K562 (cell line): ENCODE results near the gene NPAS1. TPM values are rescaled to one million over a fixed set of nuclear protein-coding genes. Genes with fewer than 3 reads are reported as not detected.
A peak's percentile ranks its signal among the peaks of the same experiment; 100 is the strongest.

Experiments used
- CBX3 ChIP-seq, 2 experiments: IDR thresholded peaks; 1 replicate in 1 of 2; 2 replicates in 1 of 2; pipeline ENCODE4 v1.6.1; 2012; ENCODE audit warnings: inconsistent platforms in 2 of 2, low read length in 2 of 2, borderline replicate concordance in 1 of 2, control low read depth in 1 of 2
- CTCFL ChIP-seq: IDR thresholded peaks from 2 replicates; pipeline ENCODE4 v1.6.1; 2011; ENCODE audit warnings: borderline replicate concordance, low read depth, mild to moderate bottlenecking, moderate library complexity, low read length; ENCODE audit not compliant: insufficient read depth, poor library complexity, severe bottlenecking
- ELK3 ChIP-seq: fragments of 450-650 bp; formaldehyde crosslinking; IDR thresholded peaks from 2 replicates; pipeline ENCODE4 v1.4.0; 2020; ENCODE audit warnings: mild to moderate bottlenecking
- FOXP4 ChIP-seq: sonication (generic); formaldehyde crosslinking; IDR thresholded peaks from 2 replicates; pipeline ENCODE4 v1.8.0; 2022; ENCODE audit warnings: mild to moderate bottlenecking, missing genetic modification reagents, borderline replicate concordance
- GABPB2 ChIP-seq: fragments of 250-450 bp; sonication (Bioruptor Pico); conservative IDR thresholded peaks from 2 replicates; pipeline ENCODE4 v1.5.1; 2021; ENCODE audit warnings: mild to moderate bottlenecking
- HMG20B ChIP-seq: fragments of 250-450 bp; sonication (Bioruptor Pico); IDR thresholded peaks from 2 replicates; pipeline ENCODE4 v1.5.0; 2021; ENCODE audit warnings: mild to moderate bottlenecking
- MXI1 ChIP-seq: IDR thresholded peaks from 2 replicates; pipeline ENCODE4 v1.6.1; 2011; ENCODE audit warnings: low read depth, mild to moderate bottlenecking, improper control_type of control experiment, low read length
- PRMT5 ChIP-seq: sonication (generic); formaldehyde crosslinking; IDR thresholded peaks from 2 replicates; pipeline ENCODE4 v1.5.0; 2020; ENCODE audit warnings: missing genetic modification reagents
- SFPQ ChIP-seq: fragments of 200-400 bp; formaldehyde crosslinking; IDR thresholded peaks from 2 replicates; pipeline ENCODE4 v1.6.1; 2017; ENCODE audit warnings: mild to moderate bottlenecking, low read depth, low read length, moderate library complexity
- SLC30A9 ChIP-seq: fragments of 250-450 bp; sonication (Bioruptor Pico); IDR thresholded peaks from 2 replicates; pipeline ENCODE4 v1.8.0; 2022; ENCODE audit warnings: mild to moderate bottlenecking, moderate library complexity
- THAP12 ChIP-seq: fragments of 250-450 bp; sonication (Bioruptor Pico); IDR thresholded peaks from 2 replicates; pipeline ENCODE4 v1.9.0; 2021; ENCODE audit warnings: mild to moderate bottlenecking, inconsistent platforms
- THAP7 ChIP-seq: fragments of 250-450 bp; sonication (Bioruptor Pico); IDR thresholded peaks from 2 replicates; pipeline ENCODE4 v1.5.0; 2021
- ZBED1 ChIP-seq: IDR thresholded peaks from 2 replicates; pipeline ENCODE4 v1.6.1; 2014
- ZNF511 ChIP-seq: sonication (generic); formaldehyde crosslinking; IDR thresholded peaks from 2 replicates; pipeline ENCODE4 v1.8.0; 2022; ENCODE audit warnings: mild to moderate bottlenecking, missing genetic modification reagents
- ZNF699 ChIP-seq: fragments of 250-450 bp; sonication (Bioruptor Pico); IDR thresholded peaks from 2 replicates; pipeline ENCODE4 v1.8.0; 2021; ENCODE audit warnings: mild to moderate bottlenecking, moderate library complexity; ENCODE audit not compliant: insufficient replicate concordance
- polyA plus RNA-seq, 8 experiments: library from polyadenylated mRNA; depleted of rRNA in 4 of 8; stranded (reverse) in 5 of 8; unstranded in 3 of 8; fragments of >200 nt; fragmentation: Nextera tagmentation in 2 of 8; fragmentation: Illumina TruSeq in 1 of 8; extraction: Ambion mirVana in 2 of 8; extraction: Trizol in 1 of 8; gene quantifications; 2 replicates each; pipeline versions ENCODE4 v1.2.1 to v1.2.3, GENCODE V29; 2011 to 2014; ENCODE audit warnings: inconsistent platforms in 1 of 8, missing spikeins in 1 of 8
- total RNA-seq, 7 experiments: library from RNA; depleted of rRNA in 6 of 7; stranded (reverse); fragments of >200 nt in 6 of 7; fragmentation: Illumina TruSeq in 2 of 7; extraction: Trizol in 2 of 7; gene quantifications; 2 replicates each; pipeline versions ENCODE4 v1.2.1 to v1.2.3, GENCODE V29; 2011 to 2021; ENCODE audit warnings: low replicate concordance in 1 of 7

NPAS1 gene
- total and polyA plus RNA-seq, 9 of the 15 experiments (the other 6 are each of a cell fraction or from before 2014, with no cell fraction given): 0.58 to 5.3 (median 2.0) TPM; not detected in 2

- TF ChIP-seq THAP12 (CRISPR knock-in tag) (peak; percentile 42; the same call in 1 of the 2 replicates), ZBED1 (no peak), SFPQ (no peak), SLC30A9 (CRISPR knock-in tag) (no peak), ZNF511 (CRISPR knock-in tag) (peak; percentile 73; the same call in 1 of the 2 replicates), CBX3 (IDR thresholded peaks at IDR 0.05; ENCODE audit: borderline replicate concordance in 1 of 2, low read length in 2 of 2) (0 out of 3 replicates have a peak, but pooled peaks of 1 of the 2 experiments have one; percentile 27), ZNF699 (CRISPR knock-in tag) (no peak), FOXP4 (CRISPR knock-in tag) (no peak), ELK3 (no peak), GABPB2 (CRISPR knock-in tag) (no peak), PRMT5 (CRISPR knock-in tag) (no peak), THAP7 (CRISPR knock-in tag) (0 out of 2 replicates have a peak, but pooled peaks have one; percentile 28), MXI1 (no peak), HMG20B (0 out of 2 replicates have a peak, but pooled peaks have one; percentile 87), CTCFL (no peak)
Measured at GRCh38 chr19:47047763-47048405, 28.2 kb downstream of the NPAS1 start (continued).
